ENCODE data around the gene LUC7L3. TPM values are rescaled to one million over a fixed set of nuclear protein-coding genes. Genes with fewer than 3 reads are reported as not detected.
A peak's percentile ranks its signal among the peaks of the same experiment; 100 is the strongest.
"Not testable (repeated sequence)": the region's sequence is repeated elsewhere in the genome, so short reads cannot be mapped to it uniquely, and the experiment has no call there.

Gene LUC7L3
- total RNA-seq, 1 donor from 2014 or later = 188 TPM

DNA sequence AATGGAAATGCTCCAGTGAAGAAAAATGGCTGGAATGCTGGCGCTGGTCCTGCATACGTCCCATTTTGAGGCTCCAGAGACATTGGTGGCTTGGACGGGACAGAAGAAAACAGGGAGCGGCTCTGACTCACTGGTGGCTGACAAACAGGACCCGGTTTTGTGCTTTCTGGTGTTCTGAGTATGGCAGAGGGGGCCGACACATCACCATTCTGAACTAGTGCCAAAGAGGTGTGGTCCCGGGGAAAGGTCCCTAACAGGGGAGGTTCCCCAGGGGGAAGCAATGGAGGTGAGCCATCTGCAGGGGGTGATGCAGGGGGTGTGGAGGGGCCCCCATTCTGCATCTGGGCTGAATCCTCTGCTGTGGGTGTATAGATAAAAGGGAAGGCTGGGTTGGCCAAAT lies 20.0 kb upstream of the LUC7L3 start:
- TF ChIP-seq, protein P1, sequence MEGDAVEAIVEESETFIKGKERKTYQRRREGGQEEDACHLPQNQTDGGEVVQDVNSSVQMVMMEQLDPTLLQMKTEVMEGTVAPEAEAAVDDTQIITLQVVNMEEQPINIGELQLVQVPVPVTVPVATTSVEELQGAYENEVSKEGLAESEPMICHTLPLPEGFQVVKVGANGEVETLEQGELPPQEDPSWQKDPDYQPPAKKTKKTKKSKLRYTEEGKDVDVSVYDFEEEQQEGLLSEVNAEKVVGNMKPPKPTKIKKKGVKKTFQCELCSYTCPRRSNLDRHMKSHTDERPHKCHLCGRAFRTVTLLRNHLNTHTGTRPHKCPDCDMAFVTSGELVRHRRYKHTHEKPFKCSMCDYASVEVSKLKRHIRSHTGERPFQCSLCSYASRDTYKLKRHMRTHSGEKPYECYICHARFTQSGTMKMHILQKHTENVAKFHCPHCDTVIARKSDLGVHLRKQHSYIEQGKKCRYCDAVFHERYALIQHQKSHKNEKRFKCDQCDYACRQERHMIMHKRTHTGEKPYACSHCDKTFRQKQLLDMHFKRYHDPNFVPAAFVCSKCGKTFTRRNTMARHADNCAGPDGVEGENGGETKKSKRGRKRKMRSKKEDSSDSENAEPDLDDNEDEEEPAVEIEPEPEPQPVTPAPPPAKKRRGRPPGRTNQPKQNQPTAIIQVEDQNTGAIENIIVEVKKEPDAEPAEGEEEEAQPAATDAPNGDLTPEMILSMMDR (conservative IDR thresholded peaks at IDR 0.05) = no peak
- Mint-ChIP-seq H3K4me3 (no peak overlapping the region), H3K36me3 (ENCODE audit: low read depth) (peaks cover 16% of the 10 kb centered on the region), H3K27ac (ENCODE audit: unreplicated experiment) (no peak overlapping the region), H3K27me3 (ENCODE audit: low read depth) (no peaks in the 10 kb centered on the region), H3K9me3 (no peaks in the 10 kb centered on the region), H3K4me1 (peaks cover 11% of the 10 kb centered on the region)
- DNase-seq (ENCODE audit: low read depth, low spot score) = no peak

DNA sequence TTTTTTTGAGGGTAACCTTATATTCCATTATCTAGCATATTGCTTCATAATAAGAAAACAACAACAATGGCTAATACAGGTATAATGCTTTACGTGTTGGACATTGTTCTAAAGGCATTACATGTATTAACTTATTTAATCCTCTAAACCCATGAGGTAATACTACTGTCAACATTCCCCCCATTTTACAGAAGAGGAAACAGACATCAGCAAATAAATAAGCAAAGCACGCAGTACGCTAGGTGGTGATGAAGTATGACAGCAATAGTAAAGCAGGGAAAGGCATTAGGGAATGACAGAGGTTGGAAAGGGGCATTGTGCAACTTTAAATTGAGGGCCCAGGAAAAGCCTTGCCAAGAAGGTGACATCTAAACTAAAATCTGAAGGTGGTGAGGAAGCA lies 16.2 kb upstream of the LUC7L3 start:
- Mint-ChIP-seq H3K4me1 (peaks cover 29% of the 10 kb centered on the region), H3K36me3 (ENCODE audit: low read depth) (peaks cover 10% of the 10 kb centered on the region), H3K4me3 (peak overlapping the region; percentile 69), H3K27ac (ENCODE audit: unreplicated experiment) (no peak overlapping the region), H3K27me3 (ENCODE audit: low read depth) (no peaks in the 10 kb centered on the region), H3K9me3 (no peaks in the 10 kb centered on the region)
- TF ChIP-seq, protein P1 (conservative IDR thresholded peaks at IDR 0.05) = no peak
- no peak for DNase-seq (ENCODE audit: low read depth, low spot score)

DNA sequence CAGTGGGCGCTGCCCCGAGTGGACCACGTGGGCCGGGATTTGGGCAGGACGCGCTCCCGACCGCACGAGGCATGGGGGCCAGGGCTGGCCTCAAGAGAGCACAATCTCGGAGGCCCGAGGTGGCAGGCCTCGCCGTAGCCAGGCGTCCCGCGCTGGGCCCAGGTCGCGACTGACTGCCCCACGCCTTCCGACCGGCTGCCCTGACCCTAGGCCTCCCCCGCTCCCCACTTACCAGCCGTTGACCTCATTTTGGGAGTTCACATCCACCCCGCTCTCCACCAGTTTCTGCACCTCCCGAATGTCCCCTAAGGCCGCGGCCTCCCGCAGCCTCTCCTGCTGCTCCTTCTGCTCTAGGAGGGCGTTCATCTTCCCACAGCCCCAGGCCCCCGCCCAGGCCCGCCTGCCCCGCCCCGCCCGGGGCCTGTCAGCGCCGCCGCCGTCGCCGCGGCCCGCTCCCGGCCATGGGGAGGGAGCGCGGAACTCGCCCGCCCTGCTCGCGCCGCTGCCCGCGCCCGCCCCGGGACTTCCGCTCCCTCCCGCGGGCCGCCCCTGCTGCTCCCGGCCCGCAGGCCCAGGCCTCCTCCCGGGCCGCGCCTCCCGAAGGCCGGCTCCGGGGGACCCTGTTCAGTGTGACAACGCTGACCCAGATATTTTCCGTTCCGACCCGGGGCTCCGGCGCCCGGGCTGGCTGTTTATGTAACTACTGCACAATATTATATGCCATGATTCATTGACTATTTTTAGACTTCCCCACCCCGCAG lies 11.9 kb upstream of the LUC7L3 start, which contains the start of gene ANKRD40:
Gene ANKRD40 (minus strand): TSS at position 626 of the 761 bp plus-strand sequence. CDS start 260 bp downstream, at position 366.
- DNase-seq (ENCODE audit: low read depth, low spot score) = peak; percentile 82
- peaks cover 43% of the 10 kb centered on the region for H3K4me1 Mint-ChIP-seq
- no peaks in the 10 kb centered on the region for H3K27me3 Mint-ChIP-seq (ENCODE audit: low read depth)
- no peaks in the 10 kb centered on the region for H3K9me3 Mint-ChIP-seq
- peak within 1 kb of the TSS; percentile 97 for H3K4me3 Mint-ChIP-seq
- TF ChIP-seq, protein P1 (conservative IDR thresholded peaks at IDR 0.05) = no peak
- H3K27ac Mint-ChIP-seq (ENCODE audit: unreplicated experiment) = peak within 1 kb of the TSS; percentile 99
- H3K36me3 Mint-ChIP-seq (ENCODE audit: low read depth) = peaks cover 6% of the 10 kb centered on the region

DNA sequence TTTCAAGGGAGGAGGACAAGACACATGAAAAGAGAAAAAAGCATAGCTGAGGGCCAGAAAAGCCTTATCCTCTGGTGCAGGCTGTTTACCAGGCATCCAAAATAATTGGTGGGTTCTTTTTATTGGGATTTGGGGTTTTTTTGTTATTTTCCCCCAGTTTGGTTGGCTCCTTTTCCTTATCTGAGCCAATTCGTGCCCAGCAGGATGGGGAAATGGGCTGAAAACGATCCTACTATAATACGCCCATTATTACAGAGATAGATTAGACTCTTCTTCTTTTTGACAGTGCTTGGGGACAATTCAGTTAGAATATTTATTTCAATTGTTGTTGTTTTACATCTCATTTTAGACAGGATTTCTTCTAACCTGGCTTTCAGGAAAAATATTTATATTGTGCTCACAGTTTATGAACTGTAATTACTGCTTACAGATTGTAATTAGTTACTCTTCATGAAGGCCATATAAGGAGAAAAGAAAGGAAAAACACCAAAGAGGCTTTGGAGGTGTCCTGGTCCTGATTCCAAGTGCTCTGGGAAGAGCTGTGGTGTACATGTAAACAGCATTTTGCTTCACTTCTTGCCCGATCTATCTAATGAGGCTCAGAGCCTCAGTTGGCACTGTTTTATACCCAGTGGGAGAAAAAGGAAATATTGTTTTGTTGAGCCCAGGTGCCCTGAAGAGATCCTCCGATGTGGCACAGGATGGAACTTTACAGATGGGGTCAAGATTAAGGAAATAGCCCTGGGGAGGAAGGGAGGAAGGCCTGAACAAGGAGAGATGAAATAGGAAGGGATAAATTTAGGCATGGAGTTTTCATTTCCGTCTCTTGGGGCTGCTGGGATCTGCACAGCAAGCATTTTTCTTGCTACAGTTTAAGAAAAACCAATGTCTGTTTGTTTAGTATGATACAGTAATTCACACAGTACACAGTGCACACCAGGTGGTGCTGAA lies 11.1 kb upstream of the LUC7L3 start:
- no peaks in the 10 kb centered on the region for H3K27me3 Mint-ChIP-seq (ENCODE audit: low read depth)
- peak overlapping the region; percentile 91 for H3K27ac Mint-ChIP-seq (ENCODE audit: unreplicated experiment)
- H3K36me3 Mint-ChIP-seq (ENCODE audit: low read depth) = peaks cover 6% of the 10 kb centered on the region
- DNase-seq (ENCODE audit: low read depth, low spot score) = no peak
- H3K4me1 Mint-ChIP-seq = peaks cover 45% of the 10 kb centered on the region
- H3K9me3 Mint-ChIP-seq = no peaks in the 10 kb centered on the region
- TF ChIP-seq, protein P1 (conservative IDR thresholded peaks at IDR 0.05) = no peak
- peak overlapping the region; percentile 97 for H3K4me3 Mint-ChIP-seq

DNA sequence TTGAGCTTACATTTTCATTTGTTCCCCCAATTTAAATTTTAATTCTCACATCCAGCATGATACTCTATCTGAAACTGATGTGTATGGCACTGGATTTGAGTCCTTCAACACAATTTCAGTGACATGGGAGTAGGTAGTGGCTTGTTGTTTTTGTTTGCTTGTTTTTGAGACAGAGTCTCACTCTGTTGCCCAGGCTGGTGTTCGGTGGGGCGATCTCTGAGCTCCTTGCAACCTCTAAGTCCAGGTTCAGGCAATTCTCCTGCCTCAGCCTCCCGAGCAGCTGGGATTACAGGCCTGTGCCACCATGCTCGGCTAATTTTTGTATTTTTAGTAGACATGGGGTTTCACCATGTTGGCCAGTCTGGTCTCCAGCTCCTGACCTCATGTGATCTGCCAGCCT lies 10.3 kb upstream of the LUC7L3 start:
- H3K4me3 Mint-ChIP-seq = peak overlapping the region; percentile 97
- H3K9me3 Mint-ChIP-seq; H3K27me3 Mint-ChIP-seq (ENCODE audit: low read depth); DNase-seq (ENCODE audit: low read depth, low spot score); H3K36me3 Mint-ChIP-seq (ENCODE audit: low read depth): not testable (repeated sequence)
- peaks cover 38% of the 10 kb centered on the region for H3K4me1 Mint-ChIP-seq
- peak overlapping the region; percentile 91 for H3K27ac Mint-ChIP-seq (ENCODE audit: unreplicated experiment)

Measured in neural crest cell (in vitro differentiated cells).